BE2C (cell line): ENCODE measurements around the gene NLGN2.

Experiments
- DNase-seq: peaks from one replicate; pipeline ENCODE4 v3.0.0-alpha.2; 2020
- H3K27me3 ChIP-seq: fragments of 250-450 bp; sonication (Bioruptor Pico); 2 replicates; pipeline ENCODE4 v1.5.1; 2020; ENCODE audit warnings: mild to moderate bottlenecking
- H3K36me3 ChIP-seq: fragments of 250-450 bp; sonication (Bioruptor Pico); 2 replicates; pipeline ENCODE4 v1.5.1; 2020; ENCODE audit warnings: mild to moderate bottlenecking
- H3K4me1 ChIP-seq: fragments of 250-450 bp; sonication (Bioruptor Pico); 2 replicates; pipeline ENCODE4 v1.5.1; 2020
- H3K4me3 ChIP-seq: 2 replicates; pipeline ENCODE4 v1.5.1; 2011; ENCODE audit warnings: low read depth, low read length
- H3K9me3 ChIP-seq: fragments of 250-450 bp; sonication (Bioruptor Pico); 2 replicates; pipeline ENCODE4 v1.5.1; 2020
- CTCF ChIP-seq: IDR thresholded peaks from 2 replicates; pipeline ENCODE4 v1.5.1; 2012; ENCODE audit warnings: mild to moderate bottlenecking, low read depth, low read length

Gene NLGN2

DNA sequence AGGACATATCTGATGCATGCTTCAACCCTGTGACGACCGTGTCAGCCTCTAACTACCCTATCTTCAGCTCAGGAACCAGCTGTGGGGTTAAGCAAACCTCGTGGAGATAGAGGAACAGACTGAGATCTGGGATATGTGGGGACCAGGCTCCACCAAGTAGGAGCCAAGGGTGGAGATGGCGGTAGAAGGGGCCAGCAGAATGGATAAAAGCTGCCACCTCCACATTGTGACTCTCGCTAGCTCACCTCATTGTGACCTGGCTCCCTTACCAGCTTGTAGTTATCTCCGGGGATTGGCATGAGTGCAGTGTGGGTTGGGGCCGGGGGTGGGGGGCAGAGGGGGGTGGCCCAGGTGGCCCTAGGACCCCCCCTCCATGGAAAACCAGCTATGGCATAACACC is 17.7 kb downstream of the NLGN2 start, which contains the start of gene SPEM2:
Gene SPEM2, plus strand, starts transcription at position 301 of the 400 bp plus-strand sequence. Its CDS starts 73 bp downstream, at position 374.
- H3K27me3 ChIP-seq, result no peaks in the 10 kb centered on the region
- TF ChIP-seq CTCF, result no peak

DNA sequence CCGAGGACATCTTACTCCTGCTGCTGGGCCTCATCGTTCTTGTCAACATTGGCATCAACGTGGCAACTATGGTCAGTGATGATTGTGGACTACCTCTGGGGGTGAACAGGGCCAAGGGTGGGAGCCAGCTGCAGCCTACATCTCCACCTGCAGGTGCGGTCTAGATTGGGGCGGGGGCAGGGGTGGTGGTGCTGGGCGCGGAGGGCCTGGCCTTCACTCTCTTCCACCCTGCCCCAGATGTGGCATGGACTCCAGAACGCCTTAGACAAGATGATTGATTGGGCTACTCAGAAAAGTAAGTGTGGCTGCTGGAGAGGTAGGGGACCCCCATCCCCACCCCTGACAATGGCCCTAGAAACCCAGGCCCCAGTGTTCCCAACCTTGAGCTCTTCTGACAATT is 18.1 kb downstream of the NLGN2 start:
- Histone ChIP-seq H3K4me1 (no peaks in the 10 kb centered on the region), H3K36me3 (no peaks in the 10 kb centered on the region), H3K27me3 (no peaks in the 10 kb centered on the region), H3K4me3 (no peak overlapping the region), H3K9me3 (no peaks in the 10 kb centered on the region)
- no peak for DNase-seq
- no peak for TF ChIP-seq CTCF

More for the DNA sequence above, 17.7 kb downstream of the NLGN2 start, which contains the start of gene SPEM2:
- no peaks in the 10 kb centered on the region for H3K9me3 ChIP-seq
- DNase-seq, result no peak
- H3K4me1 ChIP-seq, result no peaks in the 10 kb centered on the region
- no peak within 1 kb of the TSS for H3K4me3 ChIP-seq
- no peaks in the 10 kb centered on the region for H3K36me3 ChIP-seq

- H3K27me3 ChIP-seq, result no peaks in the 10 kb centered on the region
- no peak overlapping the region for H3K4me3 ChIP-seq
- H3K4me1 ChIP-seq, result no peaks in the 10 kb centered on the region
- DNase-seq, result no peak
- H3K36me3 ChIP-seq, result no peaks in the 10 kb centered on the region
- TF ChIP-seq CTCF, result no peak
- no peaks in the 10 kb centered on the region for H3K9me3 ChIP-seq
Measured at GRCh38 chr17:7426203-7426863, 18.7 kb downstream of the NLGN2 start.

DNA sequence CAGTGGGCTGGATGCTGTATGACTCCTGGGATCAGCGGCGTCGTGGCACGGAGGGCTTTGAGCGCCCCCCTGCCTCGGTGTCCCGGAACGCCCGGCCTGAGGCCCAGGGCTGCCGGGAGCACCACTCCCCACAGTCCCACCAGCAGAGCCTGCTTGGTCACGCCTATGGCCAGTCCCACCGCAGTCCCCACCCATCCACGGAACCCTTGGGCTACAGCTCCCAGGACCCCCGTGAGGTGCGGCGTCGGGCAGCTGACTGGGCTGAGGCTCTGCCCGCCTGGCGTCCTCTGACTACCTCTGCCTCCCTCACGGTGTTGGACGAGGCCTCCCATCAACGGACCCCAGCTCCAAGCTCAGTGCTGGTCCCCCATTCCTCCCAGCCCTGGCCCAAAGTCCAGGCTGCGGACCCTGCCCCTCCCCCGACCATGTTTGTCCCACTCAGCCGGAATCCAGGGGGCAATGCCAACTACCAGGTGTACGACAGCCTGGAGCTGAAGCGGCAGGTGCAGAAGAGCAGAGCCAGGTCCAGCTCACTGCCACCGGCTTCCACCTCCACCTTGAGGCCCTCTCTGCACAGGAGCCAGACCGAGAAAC is 19.3 kb downstream of the NLGN2 start:
- no peak overlapping the region for H3K4me3 ChIP-seq
- H3K36me3 ChIP-seq, result no peaks in the 10 kb centered on the region
- DNase-seq, result no peak
- no peaks in the 10 kb centered on the region for H3K27me3 ChIP-seq
- H3K4me1 ChIP-seq, result no peaks in the 10 kb centered on the region
- TF ChIP-seq CTCF, result no peak
- H3K9me3 ChIP-seq, result no peaks in the 10 kb centered on the region

- no peaks in the 10 kb centered on the region for H3K4me1 ChIP-seq
- H3K9me3 ChIP-seq, result no peaks in the 10 kb centered on the region
- no peak for DNase-seq
- TF ChIP-seq CTCF, result no peak
- no peak overlapping the region for H3K4me3 ChIP-seq
- H3K27me3 ChIP-seq, result no peaks in the 10 kb centered on the region
- H3K36me3 ChIP-seq, result no peaks in the 10 kb centered on the region
Measured at GRCh38 chr17:7427549-7427948, 19.9 kb downstream of the NLGN2 start.

DNA sequence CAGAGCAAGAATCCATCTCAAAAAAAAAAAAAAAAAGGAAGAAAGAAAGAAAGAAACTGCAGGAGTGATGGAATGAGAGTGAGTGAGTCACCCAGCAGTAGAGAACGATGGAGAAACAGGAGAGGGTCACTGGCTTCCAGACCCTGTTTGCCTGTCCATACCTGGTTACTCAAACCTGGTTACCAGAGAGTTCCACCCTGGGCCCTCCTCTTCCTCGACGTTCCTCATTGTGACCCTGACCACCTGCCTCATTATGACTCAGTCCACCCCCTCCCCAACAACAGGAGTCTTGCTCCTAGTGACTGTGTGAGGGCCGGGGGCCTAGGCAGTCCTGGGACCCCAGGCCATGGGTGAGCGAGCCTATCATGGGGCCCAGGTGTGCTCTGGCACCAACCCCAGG is 20.9 kb downstream of the NLGN2 start, which contains the start of gene SPEM3:
Gene SPEM3, plus strand, starts transcription at position 301 of the 400 bp plus-strand sequence. Its CDS starts 46 bp downstream, at position 347.
- H3K36me3 ChIP-seq, result no peaks in the 10 kb centered on the region
- no peak for TF ChIP-seq CTCF

More for the DNA sequence above, 20.9 kb downstream of the NLGN2 start, which contains the start of gene SPEM3:
- Histone ChIP-seq H3K27me3 (no peaks in the 10 kb centered on the region), H3K4me1 (no peaks in the 10 kb centered on the region), H3K4me3 (no peak within 1 kb of the TSS), H3K9me3 (no peaks in the 10 kb centered on the region)
- no peak for DNase-seq
